GM19468 (cell line): ENCODE results near the gene CAMSAP3.
"Not testable (repeated sequence)": the region's sequence is repeated elsewhere in the genome, so short reads cannot be mapped to it uniquely, and the experiment has no call there.

ENCODE experiments used
- ATAC-seq: cut with Tn5 transposase; IDR thresholded peaks from one replicate; pipeline ENCODE4 v1.9.1; 2021; ENCODE audit warnings: mild to moderate bottlenecking, moderate library complexity, moderate number of reproducible peaks; ENCODE audit not compliant: unreplicated experiment; ENCODE audit errors: extremely low read depth

Gene CAMSAP3

DNA sequence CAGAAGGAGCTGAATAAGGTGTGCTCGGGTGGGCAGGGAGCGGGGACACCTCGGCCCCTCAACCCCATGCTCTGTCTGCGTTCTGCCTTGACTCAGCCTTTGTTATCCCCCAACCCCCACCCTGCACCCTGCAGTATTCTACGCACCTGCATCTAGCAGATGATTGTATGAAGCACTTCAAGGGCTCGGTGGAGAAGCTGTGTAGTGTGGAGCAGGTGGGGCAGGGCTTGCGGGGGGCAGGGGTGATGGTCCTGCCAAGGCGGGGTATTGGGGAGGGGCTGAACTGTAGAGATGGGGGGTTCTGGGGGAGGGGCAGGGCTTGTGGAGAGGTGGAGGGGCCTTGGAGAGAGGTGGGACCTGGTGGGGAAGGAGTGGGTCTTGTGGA, 47.4 kb downstream of the CAMSAP3 start:
- no peak for ATAC-seq

GRCh38 chr19:7643629-7644549, 48.2 kb downstream of the CAMSAP3 start:
- ATAC-seq: not testable (repeated sequence)

GRCh38 chr19:7644550-7644877, 48.9 kb downstream of the CAMSAP3 start:
- ATAC-seq: no peak

DNA sequence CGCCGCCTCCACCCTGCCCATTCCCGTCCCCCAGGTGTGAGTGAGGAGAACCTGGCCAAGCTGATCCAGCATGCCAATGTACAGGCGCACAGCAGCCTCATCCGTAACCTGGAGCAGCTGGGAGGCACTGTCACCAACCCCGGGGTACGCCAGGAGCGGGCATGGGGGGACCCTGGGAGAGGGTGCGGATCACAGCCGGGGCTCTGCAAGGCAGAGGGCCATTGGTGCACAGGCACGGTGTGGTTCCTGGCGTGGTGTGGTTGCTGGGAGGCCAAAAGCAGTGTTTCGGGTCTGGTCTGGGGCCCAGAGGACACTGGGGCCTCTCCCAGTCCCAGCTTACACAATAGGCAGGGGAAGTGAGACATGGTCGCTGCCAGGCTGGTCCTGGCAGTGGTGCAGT, 49.5 kb downstream of the CAMSAP3 start:
- no peak for ATAC-seq

DNA sequence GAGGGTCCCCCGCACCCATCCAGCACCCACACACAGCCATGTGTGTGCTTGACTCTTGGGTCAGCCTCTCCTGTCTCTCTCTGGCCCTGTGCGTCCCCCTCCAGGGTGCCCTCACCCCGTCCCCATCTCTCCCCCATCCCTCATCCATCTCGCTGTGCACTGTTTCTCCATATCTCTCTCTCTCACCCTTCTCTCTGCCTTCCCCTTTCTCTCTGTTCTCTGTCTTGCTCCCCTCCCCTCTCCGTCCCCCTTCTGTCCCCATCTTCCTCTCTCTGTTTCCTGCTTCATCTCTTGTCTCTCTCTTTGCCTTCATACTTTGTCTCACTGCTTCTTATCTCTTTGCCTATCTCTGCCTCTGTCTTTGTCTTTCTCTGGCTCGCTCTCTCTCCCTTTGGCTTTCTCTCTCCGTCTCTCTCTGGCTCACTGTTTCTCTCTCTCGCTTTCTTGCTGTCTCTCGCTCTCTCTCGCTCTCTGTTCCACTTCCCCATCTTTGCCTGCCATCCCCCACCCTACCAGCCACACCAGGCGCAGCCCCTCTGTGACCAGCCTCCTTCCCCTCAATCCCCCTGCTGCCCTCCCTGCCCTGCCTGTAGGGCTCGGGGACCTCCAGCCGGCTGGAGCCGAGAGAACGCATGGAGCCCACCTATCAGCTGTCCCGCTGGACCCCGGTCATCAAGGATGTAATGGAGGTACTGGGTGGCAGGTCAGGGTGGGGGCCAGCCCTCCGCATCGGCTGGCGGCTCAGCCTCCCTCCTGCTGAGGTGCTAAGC, 50.2 kb downstream of the CAMSAP3 start:
- ATAC-seq: no peak

- ATAC-seq: no peak
Observed at GRCh38 chr19:7646426-7646700, 50.7 kb downstream of the CAMSAP3 start.

- no peak for ATAC-seq
Observed at GRCh38 chr19:7647156-7647555, 51.5 kb downstream of the CAMSAP3 start.

- no peak for ATAC-seq
Observed at GRCh38 chr19:7648265-7649014, 52.8 kb downstream of the CAMSAP3 start.

DNA sequence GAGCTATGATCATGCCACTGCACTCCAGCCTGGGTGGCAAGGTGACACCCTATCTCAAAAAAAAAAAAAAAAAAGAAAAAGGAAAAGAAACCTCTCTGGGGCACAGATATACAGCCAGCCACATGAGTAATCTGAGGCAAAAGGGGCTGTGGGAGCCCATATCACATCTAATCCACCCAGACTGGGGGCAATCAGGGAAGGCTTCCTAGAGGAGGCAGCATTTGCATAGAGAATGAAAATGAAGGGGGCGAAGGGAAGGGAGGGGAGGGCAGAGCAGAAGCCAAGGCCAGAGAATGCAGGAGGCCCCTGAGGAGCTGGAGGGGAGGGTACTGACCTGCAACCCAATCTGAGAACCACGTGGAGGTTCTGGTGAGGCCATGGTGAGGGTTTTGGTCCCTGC, 54.5 kb downstream of the CAMSAP3 start:
- ATAC-seq: no peak

DNA sequence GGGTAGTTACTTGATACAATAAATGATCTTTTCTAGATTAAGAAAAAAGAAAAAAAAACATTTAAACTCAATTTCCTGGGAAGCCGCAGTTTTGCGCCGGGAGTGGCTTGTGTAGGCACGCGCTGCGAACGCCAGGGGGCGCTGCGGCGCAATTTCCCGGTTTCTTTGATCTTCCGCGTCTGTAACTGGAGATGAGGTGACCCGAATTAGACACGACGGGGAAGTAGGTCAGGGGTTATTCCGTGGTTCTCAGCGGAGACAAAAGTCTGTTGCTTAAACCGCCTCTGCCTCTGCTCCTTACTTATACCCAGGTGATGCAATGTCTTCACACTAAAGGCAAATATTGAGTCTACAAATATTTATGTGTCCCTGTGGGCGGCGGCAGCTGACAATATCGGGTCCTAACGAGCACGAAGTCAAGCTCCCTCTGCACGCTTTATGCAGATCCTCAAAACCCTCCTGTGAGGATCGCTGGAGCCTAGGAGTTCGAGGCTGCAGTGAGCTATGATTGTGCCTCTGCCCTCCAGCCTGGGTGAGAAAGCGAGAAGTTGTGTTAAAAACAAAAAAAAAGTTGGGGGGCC, 56.5 kb downstream of the CAMSAP3 start:
- ATAC-seq: no peak

DNA sequence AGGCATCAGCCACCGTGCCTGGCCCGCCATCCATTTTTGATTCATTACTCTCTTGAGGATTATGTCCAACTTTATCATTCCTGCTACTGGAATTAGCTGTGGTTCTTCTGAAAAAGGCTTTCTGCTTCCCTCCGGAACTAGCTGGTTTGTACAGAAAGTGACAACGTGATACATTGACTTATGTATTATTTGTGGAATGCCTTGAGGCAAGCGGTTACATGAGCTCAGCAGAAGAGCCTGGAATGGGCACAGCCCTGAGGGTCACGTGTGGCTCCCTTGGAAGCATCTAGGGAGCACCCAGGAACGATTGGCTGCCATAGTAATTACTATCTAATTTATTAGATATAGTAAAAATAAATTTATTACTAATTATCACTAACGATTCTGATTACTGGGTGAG, 58.7 kb downstream of the CAMSAP3 start:
- no peak for ATAC-seq

- ATAC-seq: no peak
Observed at GRCh38 chr19:7655581-7655980, 59.9 kb downstream of the CAMSAP3 start.

DNA sequence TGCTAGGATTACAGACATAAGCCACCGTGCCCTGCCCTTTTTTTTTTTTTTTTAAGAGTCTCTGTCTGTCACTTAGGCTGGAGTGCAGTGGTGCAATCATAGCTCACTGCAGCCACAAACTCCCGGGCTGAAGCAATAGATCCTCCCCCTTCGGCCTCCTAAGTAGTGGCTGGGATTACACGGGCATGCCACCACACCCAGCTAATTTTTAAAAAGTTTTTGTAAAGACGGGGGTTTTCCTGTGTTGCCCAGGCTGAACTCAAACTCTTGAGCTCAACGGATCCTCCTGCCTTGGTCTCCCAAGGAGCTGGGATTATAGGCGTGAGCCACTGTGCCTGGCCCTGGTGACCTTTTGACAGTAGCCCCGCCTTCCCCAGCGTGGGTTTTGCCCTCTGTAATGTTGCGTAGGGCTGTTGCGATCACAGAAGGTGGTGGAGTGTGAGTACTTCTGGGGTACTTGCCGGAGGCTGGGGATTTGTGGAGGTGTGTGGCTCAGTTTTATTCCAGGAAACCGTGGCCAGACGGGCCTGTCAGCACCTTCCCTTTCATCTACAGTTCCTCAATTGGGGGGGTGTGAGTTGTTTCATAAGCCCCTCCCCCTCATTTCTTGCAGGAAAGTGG, 61.6 kb downstream of the CAMSAP3 start:
- no peak for ATAC-seq

DNA sequence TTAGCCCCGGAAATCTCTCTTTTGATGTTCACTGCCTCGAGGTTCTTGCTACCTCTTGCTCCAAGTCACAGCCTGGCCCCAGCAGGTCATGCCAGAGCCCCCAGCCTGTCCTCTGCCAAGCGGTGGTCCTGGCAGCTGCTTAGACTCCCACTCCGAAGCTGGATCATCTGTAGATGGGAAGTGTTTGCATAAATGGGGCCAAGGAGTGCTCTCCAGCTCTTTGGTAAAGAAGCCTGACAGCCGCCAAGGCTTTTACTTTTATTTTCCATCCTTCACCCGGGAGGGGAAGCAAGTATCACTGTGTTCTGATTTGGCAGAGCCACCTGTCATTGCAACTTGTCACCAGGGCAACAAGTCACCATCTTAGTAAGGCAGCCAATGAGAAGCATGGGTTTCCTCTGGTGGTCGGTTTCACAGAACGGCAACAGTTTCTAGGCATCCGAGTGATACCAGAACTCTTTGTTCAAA, 62.6 kb downstream of the CAMSAP3 start:
- peak; percentile 67 for ATAC-seq

GRCh38 chr19:7661744-7662538, 66.3 kb downstream of the CAMSAP3 start:
- no peak for ATAC-seq

DNA sequence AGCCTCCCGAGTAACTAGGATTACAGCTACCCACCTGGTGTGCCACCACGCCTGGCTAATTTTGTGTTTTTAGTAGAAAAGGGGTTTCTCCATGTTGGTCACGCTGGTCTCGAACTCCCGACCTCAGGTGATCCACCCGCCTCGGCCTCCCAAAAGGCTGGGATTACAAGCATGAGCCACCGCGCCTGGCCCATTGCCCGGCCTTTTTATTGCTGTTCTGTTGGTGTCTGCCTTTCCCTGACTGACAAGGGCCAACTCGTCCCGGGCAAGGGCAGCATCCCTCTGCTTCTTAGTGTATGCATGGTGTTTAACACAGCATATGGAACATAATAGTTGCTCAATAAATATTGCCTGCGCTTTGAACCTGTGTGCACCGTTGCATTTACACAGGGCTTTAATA, 67.0 kb downstream of the CAMSAP3 start:
- ATAC-seq: no peak

DNA sequence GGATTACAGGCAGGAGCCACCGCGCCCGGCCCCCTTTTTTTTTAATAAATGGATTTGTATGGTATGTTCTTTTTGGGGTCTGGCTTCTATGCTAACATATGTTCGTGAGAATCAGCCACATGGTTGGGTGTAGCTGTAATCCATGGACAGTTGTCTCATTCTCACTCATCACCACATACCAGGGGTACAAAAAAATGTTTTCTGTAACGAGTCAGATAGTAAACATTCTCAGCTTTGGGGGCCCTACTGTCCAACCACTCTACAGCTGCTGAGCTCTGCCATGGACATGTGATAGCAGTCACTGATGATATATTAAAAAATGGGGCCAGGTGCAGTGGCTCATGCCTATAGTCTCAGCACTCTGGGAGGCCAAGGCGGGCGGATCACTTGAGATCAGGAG, 68.0 kb downstream of the CAMSAP3 start:
- ATAC-seq: no peak

GRCh38 chr19:7665076-7665475, 69.4 kb downstream of the CAMSAP3 start:
- no peak for ATAC-seq
